K562 (cell line): ENCODE results near the gene GNS. TPM values are rescaled to one million over a fixed set of nuclear protein-coding genes. Genes with fewer than 3 reads are reported as not detected.

Experiments
- ATAC-seq: fragments of 200-7000 bp; cut with Tn5 transposase; 3 replicates; pipeline ENCODE4 v1.9.1; 2020; ENCODE audit warnings: moderate library complexity
- BruUV-seq: library from RNA; stranded (reverse); fragments of 400-500 nt; replicated peaks from 2 replicates; lab custom pipeline; 2021; lab: Mats Ljungman, UMichigan
- CTCF ChIA-PET: fragments of 300-600 bp; formaldehyde crosslinking; extraction: SDS; loops from one replicate; lab custom pipeline; 2021; ENCODE audit warnings: low intra/inter-chr PET ratio; lab: Yijun Ruan, JAX
- POLR2A ChIA-PET: fragments of 300-600, 350-650 bp; sonication (Branson Sonifier 250); formaldehyde crosslinking; extraction: SDS; loops from one replicate; lab custom pipeline; 2021; ENCODE audit warnings: antibody characterized with exemption, inconsistent platforms; lab: Yijun Ruan, JAX
- DNase-seq, 4 experiments: peaks; one replicate each; pipeline versions ENCODE4 v3.0.0 to v3.0.0-alpha.2; 2011 to 2018; ENCODE audit warnings: low spot score in 3 of 4, mixed read lengths in 3 of 4; ENCODE audit errors: extremely low read depth in 1 of 4
- FAIRE-seq: peaks from 2 replicates; lab custom pipeline; 2011; peaks lifted over from hg19 to GRCh38; lab: Jason Lieb, UNC
- H2AFZ ChIP-seq: 2 replicates; pipeline ENCODE4 v1.6.0; 2011; ENCODE audit warnings: low read depth, low read length, control low read depth, inconsistent platforms
- H3K27ac ChIP-seq: fragments of 200-600 bp; 3 replicates; pipeline ENCODE4 v1.8.0; 2011; ENCODE audit warnings: low read depth, mild to moderate bottlenecking, control low read depth, inconsistent platforms, low read length, moderate library complexity, mixed read lengths; ENCODE audit errors: extremely low read depth
- H3K27me3 ChIP-seq, 2 experiments: fragments of 300-600 bp in 1 of 2; 2 replicates in 1 of 2; 3 replicates in 1 of 2; pipeline versions ENCODE4 v1.6.0 to v1.8.0; 2011; ENCODE audit warnings: inconsistent platforms in 2 of 2, low read length in 2 of 2, mild to moderate bottlenecking in 1 of 2, mixed read lengths in 1 of 2, moderate library complexity in 1 of 2; ENCODE audit not compliant: control insufficient read depth in 2 of 2, insufficient read depth in 2 of 2
- H3K36me3 ChIP-seq: fragments of 300-600 bp; 3 replicates; pipeline ENCODE4 v1.8.0; 2011; ENCODE audit warnings: mild to moderate bottlenecking, low read length, inconsistent platforms; ENCODE audit not compliant: control insufficient read depth, insufficient read depth
- H3K4me1 ChIP-seq, 2 experiments: fragments of 200-600 bp in 1 of 2; replicated peaks in 1 of 2; 2 replicates in 1 of 2; 3 replicates in 1 of 2; pipeline versions ENCODE4 v1.5.1 to v1.8.0; 2011; ENCODE audit warnings: inconsistent platforms in 2 of 2, low read length in 2 of 2, mild to moderate bottlenecking in 1 of 2, mixed read lengths in 1 of 2, moderate library complexity in 1 of 2; ENCODE audit not compliant: control insufficient read depth in 2 of 2, insufficient read depth in 2 of 2
- H3K4me2 ChIP-seq: 2 replicates; pipeline ENCODE4 v1.6.1; 2011; ENCODE audit warnings: low read length, control low read depth, inconsistent platforms, mixed read lengths; ENCODE audit not compliant: insufficient read depth
- H3K4me3 ChIP-seq: fragments of 200-600 bp; sonication (generic), shearing (Covaris generic); 2 replicates; pipeline ENCODE4 v1.5.1; 2016; ENCODE audit warnings: control low read depth, inconsistent platforms
- H3K79me2 ChIP-seq: fragments of 200-600 bp; 3 replicates; pipeline ENCODE4 v1.8.0; 2011; ENCODE audit warnings: low read length, inconsistent platforms; ENCODE audit not compliant: control insufficient read depth, insufficient read depth
- H3K9ac ChIP-seq, 2 experiments: 2 replicates each; pipeline versions ENCODE4 v1.6.0 to v1.6.1; 2011; ENCODE audit warnings: low read depth in 2 of 2, low read length in 2 of 2, control low read depth in 1 of 2, inconsistent platforms in 1 of 2, mild to moderate bottlenecking in 1 of 2, mixed read lengths in 1 of 2; ENCODE audit not compliant: insufficient read depth in 1 of 2
- H3K9me1 ChIP-seq: one replicate; pipeline ENCODE4 v1.6.0; 2011; ENCODE audit warnings: inconsistent platforms, mild to moderate bottlenecking, low read length, moderate library complexity; ENCODE audit not compliant: control insufficient read depth, insufficient read depth
- H3K9me3 ChIP-seq: replicated peaks from 2 replicates; pipeline ENCODE4 v1.5.1; 2011; ENCODE audit warnings: low read depth, low read length, inconsistent platforms; ENCODE audit not compliant: control insufficient read depth, insufficient read depth
- H4K20me1 ChIP-seq: replicated peaks from 2 replicates; pipeline ENCODE4 v1.6.1; 2011; ENCODE audit warnings: low read length, inconsistent platforms, mixed read lengths; ENCODE audit not compliant: control insufficient read depth, insufficient read depth
- CAMTA2 ChIP-seq: fragments of 250-450 bp; sonication (Bioruptor Pico); conservative IDR thresholded peaks from 2 replicates; pipeline ENCODE4 v1.5.1; 2022
- EHMT2 ChIP-seq: fragments of 450-650 bp; IDR thresholded peaks from 2 replicates; pipeline ENCODE4 v1.6.1; 2018; ENCODE audit warnings: antibody characterized with exemption
- NFE2L1 ChIP-seq: fragments of 450-650 bp; IDR thresholded peaks from 2 replicates; pipeline ENCODE4 v1.6.1; 2016; ENCODE audit warnings: missing genetic modification characterization, low read depth, mild to moderate bottlenecking, missing compliant biosample characterization, moderate library complexity, borderline replicate concordance
- NONO ChIP-seq, 2 experiments: fragments of 200-400 bp in 1 of 2; fragments of 450-650 bp in 1 of 2; formaldehyde crosslinking in 1 of 2; IDR thresholded peaks; 2 replicates each; pipeline ENCODE4 v1.6.1; 2017; ENCODE audit warnings: low read depth in 2 of 2, mild to moderate bottlenecking in 2 of 2, moderate library complexity in 2 of 2, low read length in 1 of 2
- PHB2 ChIP-seq: fragments of 450-650 bp; IDR thresholded peaks from 2 replicates; pipeline ENCODE4 v1.6.1; 2017; ENCODE audit warnings: low read depth
- PHF8 ChIP-seq: fragments of 200-600 bp; sonication (generic); IDR thresholded peaks from 2 replicates; pipeline ENCODE4 v1.6.1; 2012; ENCODE audit warnings: mixed run types, mild to moderate bottlenecking, inconsistent platforms, low read length, moderate library complexity, borderline replicate concordance
- PRDM10 ChIP-seq: fragments of 450-650 bp; IDR thresholded peaks from 2 replicates; pipeline ENCODE4 v1.6.1; 2018; ENCODE audit not compliant: partially characterized antibody
- SFPQ ChIP-seq: fragments of 200-400 bp; formaldehyde crosslinking; IDR thresholded peaks from 2 replicates; pipeline ENCODE4 v1.6.1; 2017; ENCODE audit warnings: mild to moderate bottlenecking, low read depth, low read length, moderate library complexity
- TRIM24 ChIP-seq, 2 experiments: fragments of 450-650 bp; IDR thresholded peaks; 2 replicates each; pipeline ENCODE4 v1.6.1; 2016
- WHSC1 ChIP-seq: IDR thresholded peaks from one replicate; pipeline ENCODE4 v1.6.1; 2012; ENCODE audit warnings: low read length, control low read depth, inconsistent platforms
- ZBTB1 ChIP-seq: sonication (generic); formaldehyde crosslinking; IDR thresholded peaks from 2 replicates; pipeline ENCODE4 v1.8.1; 2023; ENCODE audit warnings: missing genetic modification reagents, low read depth, mild to moderate bottlenecking, borderline replicate concordance
- ZBTB17 ChIP-seq: fragments of 450-650 bp; formaldehyde crosslinking; IDR thresholded peaks from 2 replicates; pipeline ENCODE4 v1.4.0; 2020; ENCODE audit warnings: mild to moderate bottlenecking
- ZKSCAN8 ChIP-seq: fragments of 200-800 bp; sonication (Bioruptor generic); IDR thresholded peaks from 2 replicates; pipeline ENCODE4 v1.6.1; 2016; ENCODE audit warnings: missing genetic modification characterization, missing compliant biosample characterization
- ZNF134 ChIP-seq: fragments of 250-450 bp; sonication (Bioruptor Pico); conservative IDR thresholded peaks from 2 replicates; pipeline ENCODE4 v1.4.0; 2020
- ZNF263 ChIP-seq: sonication (generic); formaldehyde crosslinking; IDR thresholded peaks from 2 replicates; pipeline ENCODE4 v1.8.0; 2022; ENCODE audit warnings: mild to moderate bottlenecking, missing genetic modification reagents, borderline replicate concordance
- ZNF408 ChIP-seq: fragments of 250-450 bp; sonication (Bioruptor Pico); IDR thresholded peaks from 2 replicates; pipeline ENCODE4 v1.4.0; 2020; ENCODE audit warnings: low read depth, mild to moderate bottlenecking, moderate library complexity
- WGBS: fragments of 100-300 bp; shearing (Covaris generic); methylation state at CpG from one replicate; pipeline ENCODE4 v1.1.6; 2016; ENCODE audit warnings: low coverage, mixed read lengths; ENCODE audit not compliant: insufficient coverage; ENCODE audit errors: missing lambda C conversion rate; 5-methylcytosine and 5-hydroxymethylcytosine counted together
- in situ Hi-C: fragments of 300-500 bp; cut with MboI; formaldehyde crosslinking; loops from 4 replicates; pipeline ENCODE4 v1.15.0; 2018; ENCODE audit warnings: inconsistent platforms, mixed read lengths
- intact Hi-C: fragments of 100-400 bp; cut with micrococcal nuclease; formaldehyde crosslinking; loops from 2 replicates; pipeline ENCODE4 v1.14.2; 2022
- polyA plus RNA-seq, 8 experiments: library from polyadenylated mRNA; depleted of rRNA in 4 of 8; stranded (reverse) in 5 of 8; unstranded in 3 of 8; fragments of >200 nt; fragmentation: Nextera tagmentation in 2 of 8; fragmentation: Illumina TruSeq in 1 of 8; extraction: Ambion mirVana in 2 of 8; extraction: Trizol in 1 of 8; gene quantifications; 2 replicates each; pipeline versions ENCODE4 v1.2.1 to v1.2.3, GENCODE V29; 2011 to 2014; ENCODE audit warnings: inconsistent platforms in 1 of 8, missing spikeins in 1 of 8
- total RNA-seq, 7 experiments: library from RNA; depleted of rRNA in 6 of 7; stranded (reverse); fragments of >200 nt in 6 of 7; fragmentation: Illumina TruSeq in 2 of 7; extraction: Trizol in 2 of 7; gene quantifications; 2 replicates each; pipeline versions ENCODE4 v1.2.1 to v1.2.3, GENCODE V29; 2011 to 2021; ENCODE audit warnings: low replicate concordance in 1 of 7

The GNS gene
- total and polyA plus RNA-seq, 9 of the 15 experiments (the other 6 are each of a cell fraction or from before 2014, with no cell fraction given), result 4.6 to 30.3 (median 18.9) TPM

GRCh38 chr12:64685605-64686004 is 73.6 kb downstream of the GNS start:
- TF ChIP-seq PRDM10 (no peak), TRIM24 (IDR thresholded peaks at IDR 0.05) (no peak), CAMTA2 (CRISPR knock-in tag) (no peak), NFE2L1 (no peak), PHB2 (no peak), PHF8 (no peak), ZNF408 (no peak), EHMT2 (no peak), ZBTB17 (no peak), WHSC1 (no peak), SFPQ (no peak), NONO (IDR thresholded peaks at IDR 0.05; ENCODE audit: low read depth in 2 of 2, low read length in 1 of 2) (no peak), ZNF263 (CRISPR knock-in tag) (no peak), ZBTB1 (CRISPR knock-in tag) (no peak), ZKSCAN8 (CRISPR knock-in tag) (no peak), ZNF134 (no peak)
- no peak overlapping the region for H2AFZ ChIP-seq
- H3K4me3 ChIP-seq, result no peak overlapping the region
- H3K9ac ChIP-seq, result no peak overlapping the region
- in situ Hi-C loops (no loop called here), intact Hi-C loops (no loop called here)
- peaks cover 31% of the 10 kb centered on the region for H3K79me2 ChIP-seq
- no peak for DNase-seq
- H3K36me3 ChIP-seq, result peaks cover 42% of the 10 kb centered on the region; the same call in 2 of the 3 replicates
- peaks cover 8 to 11% of the 10 kb centered on the region in 2 experiments for H3K4me1 ChIP-seq
- no peak overlapping the region for H3K27ac ChIP-seq
- no peaks in the 10 kb centered on the region for H3K9me1 ChIP-seq
- POLR2A ChIA-PET, result interaction anchor here (1.1 kb wide), 1 partner anchor 12 kb away, joined by 3 read pairs; no protein-coding TSS in a partner anchor
- no peaks in the 10 kb centered on the region for H4K20me1 ChIP-seq
- no peak for ATAC-seq
- no peaks in the 10 kb centered on the region for H3K9me3 ChIP-seq
- BruUV-seq, result no TSS peak
- H3K27me3 ChIP-seq, result no peaks in the 10 kb centered on the region
- H3K4me2 ChIP-seq, result no peak overlapping the region
- FAIRE-seq, result no peak
- WGBS, result 93% methylated on average over 15 of the region's 15 CpGs
- CTCF ChIA-PET, result no interaction called here
